Embryonic facial prominence (tissue), 1 donor: Measurements from ENCODE around the gene ATP2C2.
"Not testable (repeated sequence)": the region's sequence is repeated elsewhere in the genome, so short reads cannot be mapped to it uniquely, and the experiment has no call there.

Experiments
- DNase-seq: peaks from one replicate; pipeline ENCODE4 v3.0.0-alpha.2; 2016; ENCODE audit errors: extremely low spot score

Gene ATP2C2

GRCh38 chr16:84419730-84420129 is 51.4 kb downstream of the ATP2C2 start:
- DNase-seq = no peak

- not testable (repeated sequence) for DNase-seq
These were observed 52.2 kb downstream of the ATP2C2 start for GRCh38 chr16:84420556-84420955.

GRCh38 chr16:84421081-84421937 is 53.0 kb downstream of the ATP2C2 start:
- DNase-seq = no peak

GRCh38 chr16:84421938-84422220 is 53.5 kb downstream of the ATP2C2 start:
- DNase-seq = no peak

- DNase-seq = no peak
These were observed 55.1 kb downstream of the ATP2C2 start for GRCh38 chr16:84423416-84423837.

- DNase-seq = no peak
These were observed 57.4 kb downstream of the ATP2C2 start for GRCh38 chr16:84425696-84426095.

GRCh38 chr16:84426804-84427203 is 58.5 kb downstream of the ATP2C2 start:
- DNase-seq = no peak

- no peak for DNase-seq
These were observed 59.2 kb downstream of the ATP2C2 start for GRCh38 chr16:84427553-84427952.

GRCh38 chr16:84430860-84431259 is 62.5 kb downstream of the ATP2C2 start:
- no peak for DNase-seq

GRCh38 chr16:84434800-84435199 is 66.5 kb downstream of the ATP2C2 start:
- no peak for DNase-seq

- DNase-seq = no peak
These were observed 67.9 kb downstream of the ATP2C2 start for GRCh38 chr16:84436196-84436595.

GRCh38 chr16:84438971-84439696 is 70.8 kb downstream of the ATP2C2 start:
- no peak for DNase-seq

- DNase-seq = no peak
These were observed 74.2 kb downstream of the ATP2C2 start for GRCh38 chr16:84442416-84443145.

- no peak for DNase-seq
These were observed 74.9 kb downstream of the ATP2C2 start for GRCh38 chr16:84443166-84443802.

GRCh38 chr16:84444476-84444875 is 76.1 kb downstream of the ATP2C2 start:
- no peak for DNase-seq

- DNase-seq = no peak
These were observed 77.7 kb downstream of the ATP2C2 start for GRCh38 chr16:84446084-84446483.

- DNase-seq = no peak
These were observed 78.5 kb downstream of the ATP2C2 start for GRCh38 chr16:84446596-84447392.

- DNase-seq = no peak
These were observed 80.1 kb downstream of the ATP2C2 start for GRCh38 chr16:84448444-84448843.

- no peak for DNase-seq
These were observed 81.1 kb downstream of the ATP2C2 start for GRCh38 chr16:84449156-84450140.
